Measurements from ENCODE around the gene LBH.

LBH gene

DNA sequence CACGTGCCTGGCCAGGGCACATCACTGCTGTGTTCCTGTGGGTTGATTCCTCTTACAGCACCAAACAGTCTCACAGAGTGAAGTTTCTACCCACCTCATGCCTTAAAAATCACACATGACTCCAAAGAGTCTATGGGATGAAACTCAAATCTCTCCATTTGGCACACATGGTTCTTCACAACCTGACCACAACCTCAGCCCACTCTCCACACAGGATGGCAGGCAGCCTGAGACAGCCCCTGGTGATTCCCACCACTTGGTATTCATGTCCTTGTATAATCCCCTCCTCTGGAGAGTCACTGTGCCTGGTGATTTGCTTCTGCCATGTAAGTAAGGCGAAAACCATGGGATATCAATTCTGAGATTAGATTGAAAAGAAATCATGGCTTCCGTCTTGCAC lies 46.2 kb downstream of the LBH start:
- no peak for DNase-seq (ENCODE audit: low read depth)

DNA sequence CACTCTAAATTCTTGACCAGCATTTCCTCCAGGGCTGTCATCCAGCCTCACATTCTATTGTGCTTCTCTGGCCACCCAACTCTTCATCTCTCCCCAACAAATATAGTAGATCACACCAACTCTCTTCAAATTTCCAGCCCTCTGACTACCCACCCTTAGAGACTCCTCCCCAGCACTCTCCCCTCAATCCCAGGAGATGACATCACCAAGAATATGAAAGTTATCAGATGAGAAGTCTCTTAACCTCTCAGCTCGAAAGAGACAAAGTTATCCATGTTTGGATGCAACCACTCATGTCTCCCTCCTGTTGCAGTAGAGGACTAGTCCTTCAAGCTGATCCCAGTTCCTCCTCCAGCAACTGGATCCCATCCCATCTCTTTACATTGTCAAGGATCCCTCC lies 47.1 kb downstream of the LBH start:
- no peak for DNase-seq (ENCODE audit: low read depth)

DNA sequence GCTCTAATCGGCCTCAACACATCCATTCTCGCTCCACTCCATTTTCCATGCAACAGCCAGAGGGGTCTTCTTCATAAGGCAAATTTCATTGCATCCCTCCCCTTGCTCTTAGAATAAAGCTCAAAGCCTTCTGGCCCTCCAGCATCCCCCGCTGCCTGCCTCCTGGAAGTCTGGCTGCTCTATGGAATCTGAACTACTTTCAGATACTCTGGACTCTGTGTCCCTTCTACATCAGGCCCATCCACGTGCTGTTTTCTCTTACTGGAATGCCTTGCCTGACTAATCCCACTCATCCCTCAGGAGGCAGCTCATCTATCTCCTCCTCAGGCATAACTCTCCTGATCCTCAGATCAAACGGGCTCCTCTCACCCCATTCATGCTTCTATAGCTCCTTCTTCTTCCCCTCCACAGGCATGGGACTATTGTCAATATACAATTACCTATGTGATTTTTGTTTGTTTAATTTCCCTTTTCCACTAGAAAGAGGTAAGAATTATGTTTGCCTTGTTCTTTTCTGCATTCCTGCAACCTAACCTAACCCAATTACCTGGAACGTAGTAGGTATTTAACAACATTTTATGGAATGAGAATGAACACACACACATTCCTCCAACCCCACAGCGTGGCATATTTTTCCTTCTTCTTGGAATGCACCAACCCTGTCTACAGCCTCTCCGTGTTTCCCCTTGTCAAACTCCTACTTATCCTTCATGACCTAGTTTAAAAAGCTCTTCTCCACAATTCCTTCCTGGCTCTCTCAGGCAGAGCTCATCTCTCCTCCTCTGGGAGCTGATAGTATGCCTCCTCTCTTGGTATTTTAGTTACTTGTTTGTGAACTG lies 49.5 kb downstream of the LBH start:
- DNase-seq (ENCODE audit: low read depth): no peak

- no peak for DNase-seq (ENCODE audit: low read depth)
Observed at GRCh38 chr2:30282081-30282480, 50.7 kb downstream of the LBH start.

DNA sequence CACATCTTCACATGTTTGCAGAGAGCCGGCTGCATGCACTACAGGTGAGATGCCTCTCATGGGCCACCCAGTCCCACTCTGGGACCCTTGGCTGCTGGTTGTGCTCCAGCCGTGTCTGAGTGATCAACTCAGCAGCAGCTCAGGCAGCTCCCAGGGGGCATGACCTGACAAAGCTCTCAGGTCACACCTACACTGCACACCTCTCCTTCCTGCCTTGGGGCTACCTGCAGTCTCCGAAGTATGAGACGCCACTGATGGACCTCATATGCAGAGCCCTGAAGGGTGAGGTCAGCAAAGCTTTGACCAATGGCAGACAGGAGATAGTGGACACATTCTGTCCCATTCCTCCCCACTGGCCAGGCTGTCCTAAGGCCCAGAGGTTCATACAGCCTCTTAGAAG lies 51.4 kb downstream of the LBH start:
- DNase-seq (ENCODE audit: low read depth): no peak

- DNase-seq (ENCODE audit: low read depth): no peak
Observed at GRCh38 chr2:30283931-30284565, 52.7 kb downstream of the LBH start.

- no peak for DNase-seq (ENCODE audit: low read depth)
Observed at GRCh38 chr2:30285758-30286157, 54.4 kb downstream of the LBH start.

- DNase-seq (ENCODE audit: low read depth): no peak
Observed at GRCh38 chr2:30287190-30287840, 56.0 kb downstream of the LBH start.

DNA sequence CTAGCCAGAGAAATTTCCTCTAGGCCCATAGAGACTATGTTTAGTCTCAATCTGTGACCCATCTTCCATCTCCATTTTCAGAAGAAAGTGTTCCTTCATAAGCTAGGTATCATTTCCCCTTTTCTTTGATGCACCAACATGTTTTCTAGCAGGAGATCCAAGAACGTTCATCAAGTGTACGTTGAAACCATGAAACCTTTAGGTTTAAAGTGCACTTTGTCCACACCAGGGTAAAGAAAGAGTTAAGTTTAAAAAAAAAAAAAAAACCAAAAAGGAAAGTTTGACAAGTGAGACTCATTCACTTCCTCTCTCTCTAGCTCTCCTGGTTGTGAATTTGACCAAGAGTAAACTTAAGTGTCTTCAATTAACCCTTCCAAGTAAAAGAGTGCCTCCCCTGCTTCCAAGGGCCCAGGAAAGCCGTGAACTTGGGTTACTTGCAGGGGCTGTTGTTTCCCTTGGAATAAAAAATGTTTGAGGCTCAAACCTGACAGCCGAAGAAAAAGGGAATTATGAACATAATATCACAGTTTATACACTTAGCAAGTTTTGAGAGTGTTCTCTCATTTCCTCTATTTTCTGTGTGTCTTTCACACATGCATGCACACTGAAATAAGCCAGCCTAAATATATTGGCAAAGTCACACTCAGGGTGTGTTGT lies 56.7 kb downstream of the LBH start:
- DNase-seq (ENCODE audit: low read depth): no peak

DNA sequence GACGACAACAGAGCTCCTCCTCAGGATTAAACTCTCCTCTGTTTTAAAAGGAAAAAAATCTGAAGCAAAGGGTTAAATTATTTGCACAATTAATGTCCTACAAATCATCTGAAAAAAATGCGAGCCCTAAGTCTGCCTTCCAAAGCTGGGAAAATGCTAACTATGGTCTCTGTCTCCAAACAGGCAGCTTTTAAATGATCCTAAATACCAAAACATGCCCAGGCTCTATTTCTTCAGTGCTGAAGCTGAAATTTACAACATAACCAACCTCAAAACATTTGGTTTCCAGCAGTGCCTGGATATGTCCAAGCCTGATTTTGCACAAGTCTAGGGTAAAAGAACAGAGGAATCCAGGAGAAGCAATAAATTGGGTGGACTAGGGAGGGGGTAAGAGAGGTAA lies 57.2 kb downstream of the LBH start:
- no peak for DNase-seq (ENCODE audit: low read depth)

GRCh38 chr2:30293303-30293921 lies 62.1 kb downstream of the LBH start:
- DNase-seq (ENCODE audit: low read depth): peak; percentile 20

- no peak for DNase-seq (ENCODE audit: low read depth)
Observed at GRCh38 chr2:30294133-30294532, 62.8 kb downstream of the LBH start.

GRCh38 chr2:30296496-30296895 lies 65.2 kb downstream of the LBH start:
- DNase-seq (ENCODE audit: low read depth): no peak

DNA sequence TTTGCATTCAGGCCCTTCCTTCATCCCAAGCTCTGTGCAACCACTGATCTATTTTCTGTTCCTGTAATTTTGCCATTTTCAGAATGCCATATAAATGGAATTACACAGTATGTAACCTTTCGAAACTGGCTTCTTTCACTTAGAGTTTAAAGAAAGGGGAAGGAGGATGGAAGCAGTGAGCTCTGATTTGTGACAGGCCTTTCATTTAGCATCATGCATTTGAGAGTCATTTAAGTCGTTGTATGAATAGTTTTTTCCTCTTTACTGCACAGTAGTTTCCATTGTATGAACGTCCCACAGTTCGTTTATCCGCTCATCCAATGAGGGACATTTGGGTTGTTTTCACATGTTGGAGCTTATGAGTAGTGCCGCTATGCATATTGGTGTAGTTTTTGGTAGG lies 67.0 kb downstream of the LBH start:
- DNase-seq (ENCODE audit: low read depth): no peak

- no peak for DNase-seq (ENCODE audit: low read depth)
Observed at GRCh38 chr2:30300122-30300455, 68.8 kb downstream of the LBH start.

- no peak for DNase-seq (ENCODE audit: low read depth)
Observed at GRCh38 chr2:30300456-30301221, 69.3 kb downstream of the LBH start.

DNA sequence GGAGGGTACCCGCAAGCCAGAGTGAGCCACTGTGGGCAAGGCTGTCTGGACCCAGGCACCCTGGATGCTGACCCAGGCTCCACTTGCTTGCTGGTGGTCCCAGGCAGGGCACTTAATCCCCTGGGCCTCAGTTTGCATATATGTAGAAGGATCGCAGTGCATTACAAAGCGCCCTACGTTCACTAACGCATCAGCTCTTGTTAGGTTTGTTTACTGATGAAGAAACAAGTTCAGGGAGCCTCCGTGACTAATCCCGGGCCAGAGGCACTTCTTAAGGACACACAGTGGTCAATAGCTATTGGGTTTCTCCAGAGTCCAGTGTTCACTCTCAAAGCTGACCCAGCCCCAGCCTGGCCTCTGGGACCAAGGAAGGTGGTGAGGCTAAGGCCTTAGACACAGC lies 70.2 kb downstream of the LBH start:
- no peak for DNase-seq (ENCODE audit: low read depth)

- DNase-seq (ENCODE audit: low read depth): no peak
Observed at GRCh38 chr2:30302566-30302965, 71.2 kb downstream of the LBH start.

DNA sequence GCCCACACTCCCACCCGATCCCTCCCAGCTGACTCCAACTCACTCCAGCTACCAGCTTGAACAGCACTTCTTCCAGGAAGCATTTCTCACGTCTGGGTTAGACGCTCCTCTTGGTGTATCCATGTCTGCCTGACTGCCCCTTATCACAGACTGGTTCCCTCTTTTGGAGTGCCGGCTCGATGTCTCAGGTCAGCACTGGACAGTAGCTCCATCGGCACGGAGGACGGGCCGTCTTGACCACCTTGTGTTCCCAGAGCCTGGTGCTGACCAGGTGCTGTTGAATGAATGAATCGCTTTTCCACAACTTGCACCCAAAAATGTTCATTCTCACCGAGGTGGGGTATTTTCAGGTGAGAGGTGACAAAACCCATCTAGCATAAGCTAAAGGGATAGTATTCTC lies 71.8 kb downstream of the LBH start:
- no peak for DNase-seq (ENCODE audit: low read depth)

- no peak for DNase-seq (ENCODE audit: low read depth)
Observed at GRCh38 chr2:30305235-30305634, 73.9 kb downstream of the LBH start.

DNA sequence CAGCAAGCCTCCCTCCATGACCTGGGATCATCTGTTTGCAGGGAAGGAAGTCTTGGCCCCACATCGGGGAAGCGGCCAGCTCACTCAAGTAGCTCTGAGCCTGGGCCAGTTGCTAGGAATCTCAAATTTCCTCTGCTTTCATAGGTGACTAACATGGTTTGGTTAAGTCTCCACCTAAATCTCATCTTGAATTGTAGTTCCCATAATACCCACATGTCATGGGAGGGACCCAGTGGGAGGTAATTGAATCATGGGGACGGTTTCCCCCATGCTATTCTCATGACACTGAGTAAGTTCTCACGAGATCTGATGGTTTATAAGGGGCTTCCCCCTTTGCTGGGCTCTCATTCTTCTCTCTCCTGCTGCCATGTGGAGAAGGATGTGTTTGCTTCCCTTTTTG lies 75.2 kb downstream of the LBH start:
- no peak for DNase-seq (ENCODE audit: low read depth)

DNA sequence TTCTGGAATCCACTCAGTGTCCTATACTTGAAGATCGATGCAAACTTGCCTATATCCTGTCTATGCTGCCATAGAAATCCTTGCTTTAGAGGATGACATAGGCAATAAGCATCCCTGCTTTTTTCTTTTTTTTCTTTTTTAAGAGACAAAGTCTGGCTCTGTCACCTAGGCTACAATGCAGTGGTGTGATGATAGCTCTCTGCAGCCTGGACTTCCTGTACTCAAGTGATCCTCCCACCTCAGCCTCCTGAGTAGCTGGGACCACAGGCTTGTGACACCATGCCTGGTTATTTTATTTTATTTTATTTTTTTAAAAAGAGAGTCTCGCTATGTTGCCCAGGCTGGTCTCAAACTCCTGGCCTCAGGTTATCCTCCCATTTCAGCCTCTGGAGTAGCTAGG lies 76.9 kb downstream of the LBH start:
- no peak for DNase-seq (ENCODE audit: low read depth)
